ENCODE measurements around the gene BTN3A1.

Gene BTN3A1

GRCh38 chr6:26360451-26361416 is 41.3 kb upstream of the BTN3A1 start:
- Histone ChIP-seq H3K27me3 (ENCODE audit: control insufficient read depth, low read length) (no peaks in the 10 kb centered on the region), H3K4me1 (ENCODE audit: control insufficient read depth, low read length) (peaks cover 27% of the 10 kb centered on the region), H3F3A (ENCODE audit: control insufficient read depth, insufficient read depth) (no peaks in the 10 kb centered on the region), H3K27ac (ENCODE audit: low read depth, low read length) (no peak overlapping the region), H3K9me2 (replicated peaks; ENCODE audit: control insufficient read depth, low read length) (no peaks in the 10 kb centered on the region), H4K20me1 (ENCODE audit: control insufficient read depth, insufficient read depth, low read depth, low read length) (no peaks in the 10 kb centered on the region), H3K9me3 (ENCODE audit: control insufficient read depth, insufficient read depth, low read length) (no peaks in the 10 kb centered on the region), H3K36me3 (ENCODE audit: control insufficient read depth, low read length) (no peaks in the 10 kb centered on the region), H3K79me2 (ENCODE audit: control insufficient read depth, low read length) (no peaks in the 10 kb centered on the region), H3K4me2 (ENCODE audit: low read length) (no peak overlapping the region), H3K4me3 (ENCODE audit: low read length) (no peak overlapping the region)
- TF ChIP-seq, protein P1, sequence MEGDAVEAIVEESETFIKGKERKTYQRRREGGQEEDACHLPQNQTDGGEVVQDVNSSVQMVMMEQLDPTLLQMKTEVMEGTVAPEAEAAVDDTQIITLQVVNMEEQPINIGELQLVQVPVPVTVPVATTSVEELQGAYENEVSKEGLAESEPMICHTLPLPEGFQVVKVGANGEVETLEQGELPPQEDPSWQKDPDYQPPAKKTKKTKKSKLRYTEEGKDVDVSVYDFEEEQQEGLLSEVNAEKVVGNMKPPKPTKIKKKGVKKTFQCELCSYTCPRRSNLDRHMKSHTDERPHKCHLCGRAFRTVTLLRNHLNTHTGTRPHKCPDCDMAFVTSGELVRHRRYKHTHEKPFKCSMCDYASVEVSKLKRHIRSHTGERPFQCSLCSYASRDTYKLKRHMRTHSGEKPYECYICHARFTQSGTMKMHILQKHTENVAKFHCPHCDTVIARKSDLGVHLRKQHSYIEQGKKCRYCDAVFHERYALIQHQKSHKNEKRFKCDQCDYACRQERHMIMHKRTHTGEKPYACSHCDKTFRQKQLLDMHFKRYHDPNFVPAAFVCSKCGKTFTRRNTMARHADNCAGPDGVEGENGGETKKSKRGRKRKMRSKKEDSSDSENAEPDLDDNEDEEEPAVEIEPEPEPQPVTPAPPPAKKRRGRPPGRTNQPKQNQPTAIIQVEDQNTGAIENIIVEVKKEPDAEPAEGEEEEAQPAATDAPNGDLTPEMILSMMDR (IDR thresholded peaks at IDR 0.05; ENCODE audit: low read depth, low read length, poor library complexity, severe bottlenecking), result no peak
- TF ChIP-seq EZH2phosphoT487 (IDR thresholded peaks at IDR 0.05; ENCODE audit: borderline replicate concordance, low read length), result no peak

DNA sequence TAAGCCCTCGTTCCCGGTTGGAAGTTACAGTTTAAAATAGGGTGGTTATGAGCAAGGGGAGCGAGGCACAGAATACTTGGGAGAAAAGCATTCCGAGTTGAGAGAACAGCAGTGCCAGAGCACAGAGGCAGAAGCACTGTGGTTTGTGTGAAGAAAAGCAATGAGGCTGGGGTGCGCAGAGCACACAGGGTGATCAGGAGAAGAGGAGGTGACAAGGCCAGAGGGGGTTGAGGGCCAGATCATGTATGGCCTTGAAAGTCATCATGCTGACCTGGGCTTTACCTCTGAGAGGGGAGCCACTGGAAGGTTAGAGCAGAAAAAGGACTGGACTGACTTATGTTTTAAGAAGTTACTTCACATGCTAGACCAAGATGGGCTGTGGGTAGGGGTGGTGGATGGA is 40.5 kb upstream of the BTN3A1 start:
- TF ChIP-seq, protein P1 (IDR thresholded peaks at IDR 0.05; ENCODE audit: low read depth, low read length, poor library complexity, severe bottlenecking), result no peak
- TF ChIP-seq EZH2phosphoT487 (IDR thresholded peaks at IDR 0.05; ENCODE audit: borderline replicate concordance, low read length), result no peak
- no peaks in the 10 kb centered on the region for H3K36me3 ChIP-seq (ENCODE audit: control insufficient read depth, low read length)
- no peaks in the 10 kb centered on the region for H3K9me3 ChIP-seq (ENCODE audit: control insufficient read depth, insufficient read depth, low read length)
- no peak overlapping the region for H3K27ac ChIP-seq (ENCODE audit: low read depth, low read length)
- H3K79me2 ChIP-seq (ENCODE audit: control insufficient read depth, low read length), result no peaks in the 10 kb centered on the region
- no peaks in the 10 kb centered on the region for H4K20me1 ChIP-seq (ENCODE audit: control insufficient read depth, insufficient read depth, low read depth, low read length)
- peaks cover 27% of the 10 kb centered on the region for H3K4me1 ChIP-seq (ENCODE audit: control insufficient read depth, low read length)
- H3K9me2 ChIP-seq (replicated peaks; ENCODE audit: control insufficient read depth, low read length), result no peaks in the 10 kb centered on the region
- no peaks in the 10 kb centered on the region for H3F3A ChIP-seq (ENCODE audit: control insufficient read depth, insufficient read depth)
- no peak overlapping the region for H3K4me3 ChIP-seq (ENCODE audit: low read length)
- no peaks in the 10 kb centered on the region for H3K27me3 ChIP-seq (ENCODE audit: control insufficient read depth, low read length)
- no peak overlapping the region for H3K4me2 ChIP-seq (ENCODE audit: low read length)

DNA sequence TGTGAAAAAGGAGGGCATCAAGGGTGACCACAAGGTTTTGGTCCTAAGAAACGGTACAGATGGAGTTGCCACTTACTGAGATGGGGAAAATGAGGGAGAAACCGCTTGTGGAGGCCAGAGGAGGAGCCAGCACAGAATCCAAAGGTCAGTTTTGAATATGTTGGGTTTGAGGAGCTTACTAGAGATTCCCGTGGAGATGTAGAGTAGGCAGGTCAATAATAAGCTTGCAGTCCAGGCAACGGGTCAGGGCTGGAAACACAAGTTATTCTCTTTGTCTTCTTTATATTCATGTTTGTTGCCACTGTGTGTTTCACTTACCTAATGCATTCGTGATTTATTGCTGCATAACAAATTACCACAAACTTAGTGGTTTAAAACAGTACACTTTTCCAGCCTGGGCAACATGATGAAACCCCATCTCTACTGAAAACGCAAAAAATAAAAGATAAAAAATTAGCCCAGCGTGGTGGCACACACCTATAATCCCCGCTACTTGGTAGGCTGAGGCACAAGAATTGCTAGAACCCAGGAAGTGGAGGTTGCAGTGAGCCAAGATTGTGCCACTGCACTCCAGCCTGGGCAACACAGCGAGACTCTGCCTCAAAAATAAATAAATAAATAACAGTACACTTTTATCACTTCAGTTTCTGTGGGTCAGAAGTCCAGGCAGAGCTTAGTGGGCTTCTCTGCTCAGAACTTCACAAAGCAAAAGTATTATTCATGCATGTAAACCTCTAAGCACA is 39.8 kb upstream of the BTN3A1 start:
- no peaks in the 10 kb centered on the region for H3K9me3 ChIP-seq (ENCODE audit: control insufficient read depth, insufficient read depth, low read length)
- H3K36me3 ChIP-seq (ENCODE audit: control insufficient read depth, low read length), result no peaks in the 10 kb centered on the region
- no peak overlapping the region for H3K4me2 ChIP-seq (ENCODE audit: low read length)
- no peaks in the 10 kb centered on the region for H4K20me1 ChIP-seq (ENCODE audit: control insufficient read depth, insufficient read depth, low read depth, low read length)
- no peak overlapping the region for H3K4me3 ChIP-seq (ENCODE audit: low read length)
- no peaks in the 10 kb centered on the region for H3K9me2 ChIP-seq (replicated peaks; ENCODE audit: control insufficient read depth, low read length)
- TF ChIP-seq EZH2phosphoT487 (IDR thresholded peaks at IDR 0.05; ENCODE audit: borderline replicate concordance, low read length), result no peak
- TF ChIP-seq, protein P1 (IDR thresholded peaks at IDR 0.05; ENCODE audit: low read depth, low read length, poor library complexity, severe bottlenecking), result no peak
- no peaks in the 10 kb centered on the region for H3K79me2 ChIP-seq (ENCODE audit: control insufficient read depth, low read length)
- H3K27ac ChIP-seq (ENCODE audit: low read depth, low read length), result no peak overlapping the region
- H3K4me1 ChIP-seq (ENCODE audit: control insufficient read depth, low read length), result peaks cover 27% of the 10 kb centered on the region
- H3K27me3 ChIP-seq (ENCODE audit: control insufficient read depth, low read length), result no peaks in the 10 kb centered on the region
- no peaks in the 10 kb centered on the region for H3F3A ChIP-seq (ENCODE audit: control insufficient read depth, insufficient read depth)

All from DOHH2 (cell line).